Measurements from ENCODE around the gene ESRRB. TPM values are rescaled to one million over a fixed set of nuclear protein-coding genes. Genes with fewer than 3 reads are reported as not detected.

The ESRRB gene
- total RNA-seq, 1 experiment from 2014 or later, result not detected

GRCh38 chr14:76490735-76491134 lies 114.8 kb downstream of the ESRRB start:
- H3K4me1 ChIP-seq (replicated peaks; ENCODE audit: insufficient read depth), result no peaks in the 10 kb centered on the region
- H4K20me1 ChIP-seq (ENCODE audit: insufficient read depth), result no peaks in the 10 kb centered on the region
- peaks cover 96% of the 10 kb centered on the region for H3K27me3 ChIP-seq (ENCODE audit: insufficient read depth, low read depth)
- no peak for DNase-seq
- ChIA-PET POLR2A (ENCODE audit: unreplicated experiment) (interaction anchor here (0.6 kb wide), 1 partner anchor 481 kb away, joined by 5 read pairs; no protein-coding TSS in a partner anchor), CTCF (interaction anchor here (0.6 kb wide), 2 partner anchors 228 to 444 kb away, joined by 3 to 11 read pairs; no protein-coding TSS in a partner anchor)
- H3K4me2 ChIP-seq, result no peak overlapping the region
- H3K4me3 ChIP-seq, result no peak overlapping the region
- H3K9me2 ChIP-seq (ENCODE audit: insufficient read depth), result no peaks in the 10 kb centered on the region
- H3K27ac ChIP-seq, result no peak overlapping the region
- no peak for TF ChIP-seq CTCF (conservative IDR thresholded peaks at IDR 0.05)
- no peak for TF ChIP-seq EZH2 (IDR thresholded peaks at IDR 0.05; ENCODE audit: low read depth)
- no peaks in the 10 kb centered on the region for H3K36me3 ChIP-seq (ENCODE audit: low read depth)
- no TSS peak for BruUV-seq (replicated peaks)
- intact Hi-C loops (cut with micrococcal nuclease; ENCODE audit: unreplicated experiment), result no loop called here
- H3K79me2 ChIP-seq (ENCODE audit: low read depth), result no peaks in the 10 kb centered on the region
- H3K9me3 ChIP-seq (ENCODE audit: insufficient read depth, low read depth), result no peaks in the 10 kb centered on the region
- no peak overlapping the region for H2AFZ ChIP-seq
- no peaks in the 10 kb centered on the region for H3F3A ChIP-seq (ENCODE audit: insufficient read depth, low read depth)

GRCh38 chr14:76491172-76491930 lies 115.4 kb downstream of the ESRRB start:
- no TSS peak for BruUV-seq (replicated peaks)
- no peak for DNase-seq
- Histone ChIP-seq H3K4me3 (no peak overlapping the region), H3K9me2 (ENCODE audit: insufficient read depth) (no peaks in the 10 kb centered on the region), H3K27me3 (ENCODE audit: insufficient read depth, low read depth) (peaks cover 96% of the 10 kb centered on the region), H4K20me1 (ENCODE audit: insufficient read depth) (no peaks in the 10 kb centered on the region), H3K36me3 (ENCODE audit: low read depth) (no peaks in the 10 kb centered on the region), H3K27ac (no peak overlapping the region), H3F3A (ENCODE audit: insufficient read depth, low read depth) (no peaks in the 10 kb centered on the region), H3K9me3 (ENCODE audit: insufficient read depth, low read depth) (no peaks in the 10 kb centered on the region), H2AFZ (no peak overlapping the region), H3K79me2 (ENCODE audit: low read depth) (no peaks in the 10 kb centered on the region), H3K4me1 (replicated peaks; ENCODE audit: insufficient read depth) (no peaks in the 10 kb centered on the region), H3K4me2 (no peak overlapping the region)
- TF ChIP-seq CTCF (conservative IDR thresholded peaks at IDR 0.05), result no peak
- TF ChIP-seq EZH2 (IDR thresholded peaks at IDR 0.05; ENCODE audit: low read depth), result no peak
- POLR2A ChIA-PET (ENCODE audit: unreplicated experiment), result interaction anchor here (0.6 kb wide), 1 partner anchor 482 kb away, joined by 5 read pairs; no protein-coding TSS in a partner anchor
- intact Hi-C loops (cut with micrococcal nuclease; ENCODE audit: unreplicated experiment), result no loop called here
- CTCF ChIA-PET, result interaction anchor here (0.6 kb wide), 2 partner anchors 228 to 444 kb away, joined by 3 to 11 read pairs; no protein-coding TSS in a partner anchor

- ChIA-PET POLR2A (ENCODE audit: unreplicated experiment) (no interaction called here), CTCF (interaction anchor here (0.6 kb wide), 1 partner anchor 1145 kb away, joined by 5 read pairs; no protein-coding TSS in a partner anchor)
- H3K4me3 ChIP-seq, result no peak overlapping the region
- no peak for DNase-seq
- no TSS peak for BruUV-seq (replicated peaks)
- no peaks in the 10 kb centered on the region for H3F3A ChIP-seq (ENCODE audit: insufficient read depth, low read depth)
- H2AFZ ChIP-seq, result no peak overlapping the region
- H4K20me1 ChIP-seq (ENCODE audit: insufficient read depth), result no peaks in the 10 kb centered on the region
- TF ChIP-seq EZH2 (IDR thresholded peaks at IDR 0.05; ENCODE audit: low read depth), result no peak
- TF ChIP-seq CTCF (conservative IDR thresholded peaks at IDR 0.05), result no peak
- H3K9me2 ChIP-seq (ENCODE audit: insufficient read depth), result no peaks in the 10 kb centered on the region
- no peak overlapping the region for H3K4me2 ChIP-seq
- intact Hi-C loops (cut with micrococcal nuclease; ENCODE audit: unreplicated experiment), result no loop called here
- no peaks in the 10 kb centered on the region for H3K79me2 ChIP-seq (ENCODE audit: low read depth)
- H3K36me3 ChIP-seq (ENCODE audit: low read depth), result no peaks in the 10 kb centered on the region
- H3K9me3 ChIP-seq (ENCODE audit: insufficient read depth, low read depth), result no peaks in the 10 kb centered on the region
- H3K4me1 ChIP-seq (replicated peaks; ENCODE audit: insufficient read depth), result no peaks in the 10 kb centered on the region
- no peak overlapping the region for H3K27ac ChIP-seq
- H3K27me3 ChIP-seq (ENCODE audit: insufficient read depth, low read depth), result peaks cover 96% of the 10 kb centered on the region
Observed at GRCh38 chr14:76495983-76496382, 120.0 kb downstream of the ESRRB start.
